ENCODE results near the gene PALLD.

DNA sequence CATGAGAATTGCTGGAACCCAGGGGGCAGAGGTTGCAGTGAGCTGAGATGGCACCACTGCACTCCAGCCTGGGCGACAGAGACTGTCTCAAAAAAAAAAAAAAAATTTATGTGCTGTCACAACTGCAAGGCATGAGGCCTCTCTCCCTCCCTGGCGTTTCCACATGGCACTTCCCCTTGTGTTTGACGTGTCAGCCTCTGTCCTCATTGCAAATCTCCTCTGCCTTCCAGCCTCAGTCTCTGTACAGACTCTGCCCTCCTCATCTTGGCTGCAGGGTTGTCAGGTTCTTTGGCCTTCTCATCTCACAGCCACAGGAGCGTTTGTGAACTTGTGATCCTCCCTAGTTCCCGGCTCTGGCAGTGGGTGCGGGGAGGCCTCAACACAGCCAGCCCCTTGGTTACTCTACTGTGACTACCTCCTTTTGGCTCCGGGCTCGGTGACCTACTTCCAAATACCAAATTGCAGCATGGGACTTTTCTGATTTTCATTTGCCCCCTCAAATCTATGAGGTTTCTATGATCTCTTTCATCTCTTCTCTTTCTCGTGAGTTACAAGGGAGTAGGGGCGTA, 263.2 kb downstream of the PALLD start:
- TF ChIP-seq, protein P1, sequence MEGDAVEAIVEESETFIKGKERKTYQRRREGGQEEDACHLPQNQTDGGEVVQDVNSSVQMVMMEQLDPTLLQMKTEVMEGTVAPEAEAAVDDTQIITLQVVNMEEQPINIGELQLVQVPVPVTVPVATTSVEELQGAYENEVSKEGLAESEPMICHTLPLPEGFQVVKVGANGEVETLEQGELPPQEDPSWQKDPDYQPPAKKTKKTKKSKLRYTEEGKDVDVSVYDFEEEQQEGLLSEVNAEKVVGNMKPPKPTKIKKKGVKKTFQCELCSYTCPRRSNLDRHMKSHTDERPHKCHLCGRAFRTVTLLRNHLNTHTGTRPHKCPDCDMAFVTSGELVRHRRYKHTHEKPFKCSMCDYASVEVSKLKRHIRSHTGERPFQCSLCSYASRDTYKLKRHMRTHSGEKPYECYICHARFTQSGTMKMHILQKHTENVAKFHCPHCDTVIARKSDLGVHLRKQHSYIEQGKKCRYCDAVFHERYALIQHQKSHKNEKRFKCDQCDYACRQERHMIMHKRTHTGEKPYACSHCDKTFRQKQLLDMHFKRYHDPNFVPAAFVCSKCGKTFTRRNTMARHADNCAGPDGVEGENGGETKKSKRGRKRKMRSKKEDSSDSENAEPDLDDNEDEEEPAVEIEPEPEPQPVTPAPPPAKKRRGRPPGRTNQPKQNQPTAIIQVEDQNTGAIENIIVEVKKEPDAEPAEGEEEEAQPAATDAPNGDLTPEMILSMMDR (optimal IDR thresholded peaks at IDR 0.05 in 1 of 3, IDR thresholded peaks at IDR 0.05 in 1 of 3, conservative IDR thresholded peaks at IDR 0.05 in 1 of 3; ENCODE audit: extremely low read depth in 1 of 3, insufficient read depth in 2 of 3, low read length in 3 of 3) = no peak
- TF ChIP-seq EZH2 (IDR thresholded peaks at IDR 0.05; ENCODE audit: low read length) = no peak

Measured in keratinocyte (primary cell).